Left ventricle myocardium inferior (tissue), 1 donor: ENCODE measurements around the gene TRIP13. TPM values are rescaled to one million over a fixed set of nuclear protein-coding genes. Genes with fewer than 3 reads are reported as not detected.
"Not testable (repeated sequence)": the region's sequence is repeated elsewhere in the genome, so short reads cannot be mapped to it uniquely, and the experiment has no call there.

Experiments
- DNase-seq: peaks from one replicate; pipeline ENCODE4 v3.0.0-alpha.2; 2020
- H3K27ac ChIP-seq: fragments of 200-600 bp; replicated peaks from 2 replicates; pipeline ENCODE4 v1.8.0; 2021
- H3K27me3 ChIP-seq: fragments of 200-600 bp; 2 replicates; pipeline ENCODE4 v1.8.0; 2021; ENCODE audit warnings: low read depth
- H3K36me3 ChIP-seq: fragments of 200-600 bp; 2 replicates; pipeline ENCODE4 v1.8.0; 2021
- H3K4me1 ChIP-seq: fragments of 200-600 bp; 2 replicates; pipeline ENCODE4 v1.8.0; 2021
- H3K4me3 ChIP-seq: fragments of 200-600 bp; 2 replicates; pipeline ENCODE4 v1.8.0; 2021; ENCODE audit warnings: mild to moderate bottlenecking, moderate library complexity
- H3K9me3 ChIP-seq: fragments of 200-600 bp; replicated peaks from 2 replicates; pipeline ENCODE4 v1.8.0; 2021
- CTCF ChIP-seq: fragments of 200-600 bp; IDR thresholded peaks from 2 replicates; pipeline ENCODE4 v1.8.0; 2021; ENCODE audit warnings: antibody characterized with exemption, mild to moderate bottlenecking, borderline replicate concordance
- intact Hi-C: fragments of 100-400 bp; cut with micrococcal nuclease; formaldehyde crosslinking; loops from one replicate; pipeline ENCODE4 v1.11.0; 2022
- total RNA-seq: library from RNA; stranded (reverse); fragmentation: NEBNext Ultra II Directional; extraction: Animal tissue kit (Norgen Biotek cat#: 25700); gene quantifications from one replicate; pipeline ENCODE4 v1.2.1, GENCODE V29; 2021
- donor health status: DM: no; HTN: yes; CAD: no; lungs with severe emphysema.

Gene TRIP13
- total RNA-seq, 1 donor from 2014 or later: 0.44 TPM

GRCh38 chr5:926417-927171 lies 33.9 kb downstream of the TRIP13 start:
- intact Hi-C loops: no loop called here
- H3K36me3 ChIP-seq: no peaks in the 10 kb centered on the region
- peak; percentile 58 for TF ChIP-seq CTCF
- peak overlapping the region; percentile 63 for H3K4me3 ChIP-seq
- H3K9me3 ChIP-seq: peaks cover under 1% of the 10 kb centered on the region
- no peak overlapping the region for H3K27ac ChIP-seq
- DNase-seq: no peak
- H3K27me3 ChIP-seq: peaks cover 39% of the 10 kb centered on the region
- peaks cover 13% of the 10 kb centered on the region for H3K4me1 ChIP-seq

GRCh38 chr5:927172-928015 lies 34.7 kb downstream of the TRIP13 start:
- intact Hi-C loops: no loop called here
- no peak for TF ChIP-seq CTCF

GRCh38 chr5:929182-929581 lies 36.5 kb downstream of the TRIP13 start:
- H3K4me3 ChIP-seq, intact Hi-C loops, H3K27ac ChIP-seq, DNase-seq, H3K9me3 ChIP-seq, H3K36me3 ChIP-seq: not testable (repeated sequence)
- Histone ChIP-seq H3K27me3 (peaks cover 38% of the 10 kb centered on the region), H3K4me1 (peaks cover 19% of the 10 kb centered on the region)

More at GRCh38 chr5:927172-928015, 34.7 kb downstream of the TRIP13 start:
- H3K36me3 ChIP-seq: no peaks in the 10 kb centered on the region
- H3K4me1 ChIP-seq: peaks cover 15% of the 10 kb centered on the region
- H3K27ac ChIP-seq: no peak overlapping the region
- peaks cover 39% of the 10 kb centered on the region for H3K27me3 ChIP-seq
- H3K4me3 ChIP-seq: peak overlapping the region; percentile 63
- no peak for DNase-seq
- no peaks in the 10 kb centered on the region for H3K9me3 ChIP-seq

- DNase-seq: no peak
- Histone ChIP-seq H3K9me3 (no peaks in the 10 kb centered on the region), H3K27me3 (peaks cover 34% of the 10 kb centered on the region), H3K4me1 (peaks cover 19% of the 10 kb centered on the region), H3K36me3 (no peaks in the 10 kb centered on the region), H3K27ac (no peak overlapping the region), H3K4me3 (no peak overlapping the region)
- intact Hi-C loops: no loop called here
- no peak for TF ChIP-seq CTCF
These were observed 36.9 kb downstream of the TRIP13 start for GRCh38 chr5:929596-929995.

GRCh38 chr5:930866-931265 lies 38.2 kb downstream of the TRIP13 start:
- Histone ChIP-seq H3K9me3 (no peaks in the 10 kb centered on the region), H3K27ac (no peak overlapping the region), H3K36me3 (no peaks in the 10 kb centered on the region), H3K4me1 (peaks cover 19% of the 10 kb centered on the region), H3K4me3 (no peak overlapping the region), H3K27me3 (peaks cover 24% of the 10 kb centered on the region)
- intact Hi-C loops: no loop called here
- no peak for DNase-seq
- TF ChIP-seq CTCF: no peak
